ENCODE results near the gene PCIF1.
A peak's percentile ranks its signal among the peaks of the same experiment; 100 is the strongest.

The PCIF1 gene

GRCh38 chr20:45892828-45893500 is 41.5 kb upstream of the PCIF1 start (continued):
- no peak for TF ChIP-seq ZSCAN4 (tag by site-specific recombination; IDR thresholded peaks at IDR 0.05)

- CTCF ChIA-PET: no interaction called here
- no peaks in the 10 kb centered on the region for H3K9me3 ChIP-seq (ENCODE audit: control insufficient read depth, insufficient read depth, low read depth, low read length)
- no peak overlapping the region for H3K27ac ChIP-seq (ENCODE audit: extremely low read depth, low read depth, low read length)
- peaks cover 3% of the 10 kb centered on the region; the same call in 1 of the 2 replicates for H3K4me1 ChIP-seq (ENCODE audit: control insufficient read depth, insufficient read depth, low read length)
- no peak overlapping the region for H3K4me3 ChIP-seq (ENCODE audit: low read depth, low read length)
- H3K36me3 ChIP-seq (ENCODE audit: control insufficient read depth in 2 of 2, insufficient read depth in 1 of 2, low read length in 2 of 2): peaks cover 0 to 42% of the 10 kb centered on the region in 2 experiments; a peak in 2 of 3 replicates
- POLR2A ChIA-PET: interaction anchor here (1.0 kb wide), 1 partner anchor 11 kb away, joined by 4 read pairs; no protein-coding TSS in a partner anchor
- TF ChIP-seq GLIS1 (tag by site-specific recombination; IDR thresholded peaks at IDR 0.05): peak; percentile 65
- TF ChIP-seq, protein P1, sequence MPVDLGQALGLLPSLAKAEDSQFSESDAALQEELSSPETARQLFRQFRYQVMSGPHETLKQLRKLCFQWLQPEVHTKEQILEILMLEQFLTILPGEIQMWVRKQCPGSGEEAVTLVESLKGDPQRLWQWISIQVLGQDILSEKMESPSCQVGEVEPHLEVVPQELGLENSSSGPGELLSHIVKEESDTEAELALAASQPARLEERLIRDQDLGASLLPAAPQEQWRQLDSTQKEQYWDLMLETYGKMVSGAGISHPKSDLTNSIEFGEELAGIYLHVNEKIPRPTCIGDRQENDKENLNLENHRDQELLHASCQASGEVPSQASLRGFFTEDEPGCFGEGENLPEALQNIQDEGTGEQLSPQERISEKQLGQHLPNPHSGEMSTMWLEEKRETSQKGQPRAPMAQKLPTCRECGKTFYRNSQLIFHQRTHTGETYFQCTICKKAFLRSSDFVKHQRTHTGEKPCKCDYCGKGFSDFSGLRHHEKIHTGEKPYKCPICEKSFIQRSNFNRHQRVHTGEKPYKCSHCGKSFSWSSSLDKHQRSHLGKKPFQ (tag by site-specific recombination; IDR thresholded peaks at IDR 0.05): no peak
Observed at GRCh38 chr20:45893831-45894230, 40.7 kb upstream of the PCIF1 start.

DNA sequence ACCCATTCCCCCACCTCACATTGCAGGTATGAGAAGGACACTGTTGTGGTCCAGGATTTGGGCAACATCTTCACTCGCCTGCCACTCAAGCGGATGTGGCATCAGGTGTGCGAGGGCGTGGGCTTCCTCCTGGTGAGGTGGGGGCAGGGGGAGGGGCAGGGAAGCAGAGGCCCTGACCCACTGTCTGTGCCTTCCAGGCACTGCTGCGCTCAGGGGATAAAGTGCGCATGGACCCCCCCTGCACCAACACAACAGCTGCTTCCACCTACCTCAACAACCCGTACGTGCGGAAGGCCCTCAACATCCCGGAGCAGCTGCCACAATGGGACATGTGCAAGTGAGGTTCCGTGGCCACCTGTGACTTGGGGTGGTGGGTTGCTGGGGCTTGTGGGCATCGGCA is 39.7 kb upstream of the PCIF1 start:
- peaks cover 3% of the 10 kb centered on the region; the same call in 1 of the 2 replicates for H3K4me1 ChIP-seq (ENCODE audit: control insufficient read depth, insufficient read depth, low read length)
- H3K9me3 ChIP-seq (ENCODE audit: control insufficient read depth, insufficient read depth, low read depth, low read length): no peaks in the 10 kb centered on the region
- H3K27ac ChIP-seq (ENCODE audit: extremely low read depth, low read depth, low read length): no peak overlapping the region
- no peak for TF ChIP-seq ZNF654 (tag by site-specific recombination; IDR thresholded peaks at IDR 0.05; ENCODE audit: low read depth)
- TF ChIP-seq ZNF157 (tag by site-specific recombination; IDR thresholded peaks at IDR 0.05): no peak
- no peak for TF ChIP-seq ZNF529 (tag by site-specific recombination; IDR thresholded peaks at IDR 0.05; ENCODE audit: insufficient replicate concordance)
- no peak for TF ChIP-seq ZNF660 (tag by site-specific recombination; IDR thresholded peaks at IDR 0.05)
- TF ChIP-seq ZNF114 (tag by site-specific recombination; IDR thresholded peaks at IDR 0.05): no peak
- TF ChIP-seq REPIN1 (tag by site-specific recombination; IDR thresholded peaks at IDR 0.05; ENCODE audit: low read depth): no peak
- TF ChIP-seq ZBTB49 (tag by site-specific recombination; IDR thresholded peaks at IDR 0.05; ENCODE audit: low read depth): no peak
- TF ChIP-seq PRDM1 (tag by site-specific recombination; IDR thresholded peaks at IDR 0.05): no peak
- H3K4me3 ChIP-seq (ENCODE audit: low read depth, low read length): no peak overlapping the region
- peaks cover 0 to 45% of the 10 kb centered on the region in 2 experiments; a peak in 2 of 3 replicates for H3K36me3 ChIP-seq (ENCODE audit: control insufficient read depth in 2 of 2, insufficient read depth in 1 of 2, low read length in 2 of 2)
- POLR2A ChIA-PET: no interaction called here
- CTCF ChIA-PET: interaction anchor here (0.5 kb wide), 1 partner anchor 10 kb away, joined by 3 read pairs; no protein-coding TSS in a partner anchor

GRCh38 chr20:45896641-45897161 is 37.8 kb upstream of the PCIF1 start:
- no peak overlapping the region for H3K4me3 ChIP-seq (ENCODE audit: low read depth, low read length)
- no peak overlapping the region for H3K27ac ChIP-seq (ENCODE audit: extremely low read depth, low read depth, low read length)
- peaks cover 0 to 45% of the 10 kb centered on the region in 2 experiments; a peak in 2 of 3 replicates for H3K36me3 ChIP-seq (ENCODE audit: control insufficient read depth in 2 of 2, insufficient read depth in 1 of 2, low read length in 2 of 2)
- POLR2A ChIA-PET: interaction anchor here (2.1 kb wide), 1 partner anchor 9 kb away, joined by 8 read pairs; no protein-coding TSS in a partner anchor
- no peaks in the 10 kb centered on the region for H3K9me3 ChIP-seq (ENCODE audit: control insufficient read depth, insufficient read depth, low read depth, low read length)
- H3K4me1 ChIP-seq (ENCODE audit: control insufficient read depth, insufficient read depth, low read length): peaks cover 3% of the 10 kb centered on the region; the same call in 1 of the 2 replicates
- CTCF ChIA-PET: interaction anchor here (0.5 to 1.0 kb wide), 3 partner anchors 9 to 97 kb away, joined by 3 to 5 read pairs (median 3); no protein-coding TSS in a partner anchor
- TF ChIP-seq ZBTB10 (tag by site-specific recombination; IDR thresholded peaks at IDR 0.05) (no peak), ZNF211 (tag by site-specific recombination; IDR thresholded peaks at IDR 0.05; ENCODE audit: low read depth) (no peak), ZNF114 (tag by site-specific recombination; IDR thresholded peaks at IDR 0.05) (no peak), ZNF776 (tag by site-specific recombination; IDR thresholded peaks at IDR 0.05; ENCODE audit: borderline replicate concordance) (no peak), ZNF248 (tag by site-specific recombination; IDR thresholded peaks at IDR 0.05) (no peak), ZNF175 (tag by site-specific recombination; IDR thresholded peaks at IDR 0.05) (no peak), TRIM28 (IDR thresholded peaks at IDR 0.05; ENCODE audit: borderline replicate concordance, low read length) (no peak), ZNF664 (tag by site-specific recombination; IDR thresholded peaks at IDR 0.05) (no peak), ZEB2 (tag by site-specific recombination; IDR thresholded peaks at IDR 0.05) (no peak), ZXDB (tag by site-specific recombination; IDR thresholded peaks at IDR 0.05) (no peak), ZBTB8A (tag by site-specific recombination; IDR thresholded peaks at IDR 0.05) (no peak)

Data from HEK293 (cell line).